CD4-positive, alpha-beta T cell treated with Interleukin-1 beta for 1 hour (primary cell): ENCODE results near the gene TMEM52.
"Not testable (repeated sequence)": the region's sequence is repeated elsewhere in the genome, so short reads cannot be mapped to it uniquely, and the experiment has no call there.

Experiments
- DNase-seq, 2 donors: peaks; one replicate each; pipeline ENCODE4 v3.0.0-alpha.2; 2020 to 2022

The TMEM52 gene

DNA sequence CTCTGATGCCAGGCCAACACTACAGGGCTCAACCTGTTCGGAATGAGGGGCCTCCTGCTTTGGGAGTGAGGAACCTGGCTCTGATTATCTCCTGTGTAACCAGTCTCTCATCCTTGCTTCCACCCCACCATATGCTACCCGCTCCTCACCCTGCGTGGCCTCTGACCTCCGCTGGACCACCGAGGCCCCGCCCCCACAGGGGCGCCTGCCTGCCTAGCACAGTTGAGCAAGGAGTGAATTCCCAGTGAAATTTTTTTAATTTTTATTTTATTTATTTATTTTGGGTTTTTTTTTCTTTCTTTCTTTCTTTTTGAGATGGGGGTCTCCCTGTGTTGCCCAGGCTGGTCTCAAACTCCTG, 26.3 kb downstream of the TMEM52 start:
- DNase-seq: no peak

DNA sequence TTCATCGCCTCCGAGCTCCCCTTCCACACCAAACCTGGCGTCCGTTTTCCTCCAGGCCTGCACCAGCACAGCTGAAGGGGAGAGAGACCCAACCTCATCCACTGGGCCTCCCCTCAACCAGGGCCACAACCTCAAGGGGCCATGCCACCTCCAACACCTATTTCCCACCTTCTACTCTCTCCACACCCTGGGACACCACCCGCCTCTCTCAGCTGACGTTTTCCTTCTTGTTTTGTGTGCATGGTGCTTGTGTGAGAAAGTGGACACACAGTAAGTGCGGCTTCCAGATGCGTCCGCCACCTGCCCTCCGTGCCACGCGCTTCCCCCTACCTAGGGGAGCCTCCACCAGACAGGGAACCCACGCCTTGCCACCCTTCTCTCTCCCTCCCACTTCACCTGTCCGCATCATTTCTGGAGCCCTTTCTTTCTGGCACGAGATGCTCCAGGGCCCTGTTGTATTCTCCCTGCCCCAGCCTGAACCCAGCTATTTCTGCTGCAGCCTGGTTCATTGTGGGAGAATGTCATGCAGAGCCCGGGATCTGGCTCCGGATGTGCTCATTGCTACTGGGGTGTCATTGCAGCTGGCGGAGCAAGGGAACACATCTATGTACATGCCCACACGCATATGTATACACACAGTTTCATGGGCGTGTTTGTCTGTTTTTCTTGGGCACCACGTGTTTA, 26.9 kb downstream of the TMEM52 start:
- DNase-seq: no peak

DNA sequence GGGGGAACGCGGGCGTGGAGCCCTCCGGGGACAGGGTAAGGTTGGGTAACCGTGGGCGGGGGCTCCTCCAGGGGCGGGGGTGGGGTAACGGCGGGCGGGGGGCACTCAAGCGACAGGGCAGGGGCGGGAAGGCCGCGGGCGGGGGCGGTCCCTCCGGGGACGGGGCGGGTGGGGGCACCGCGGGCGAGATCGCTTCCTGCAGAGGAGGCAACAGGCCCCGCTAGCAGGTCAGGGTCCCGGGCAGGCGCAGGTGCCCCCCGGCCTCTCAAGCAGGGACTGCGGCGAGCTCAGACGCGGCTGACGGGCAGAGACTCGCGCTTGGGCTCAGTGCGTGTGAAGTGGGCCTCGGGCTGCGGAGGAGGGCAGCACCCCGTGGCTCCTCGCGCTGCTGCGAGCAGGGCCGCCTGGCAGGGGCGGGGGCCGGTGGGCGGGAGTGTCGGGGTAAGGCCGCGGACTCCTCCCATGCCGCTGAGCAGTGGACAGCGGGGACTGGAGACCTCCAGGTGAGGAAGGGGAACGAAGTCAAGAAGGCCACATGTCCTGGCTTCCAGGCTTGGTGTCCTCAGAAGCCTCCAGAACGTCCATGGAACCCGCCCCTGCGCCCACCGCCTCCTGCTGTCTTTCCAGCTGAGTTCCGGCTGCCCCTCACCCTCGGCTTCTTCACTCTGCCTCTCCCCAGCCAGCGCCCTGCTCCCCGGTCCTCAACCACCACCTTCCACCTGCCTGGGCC, 27.6 kb downstream of the TMEM52 start:
- peak; percentile 74 to 85 for DNase-seq

DNA sequence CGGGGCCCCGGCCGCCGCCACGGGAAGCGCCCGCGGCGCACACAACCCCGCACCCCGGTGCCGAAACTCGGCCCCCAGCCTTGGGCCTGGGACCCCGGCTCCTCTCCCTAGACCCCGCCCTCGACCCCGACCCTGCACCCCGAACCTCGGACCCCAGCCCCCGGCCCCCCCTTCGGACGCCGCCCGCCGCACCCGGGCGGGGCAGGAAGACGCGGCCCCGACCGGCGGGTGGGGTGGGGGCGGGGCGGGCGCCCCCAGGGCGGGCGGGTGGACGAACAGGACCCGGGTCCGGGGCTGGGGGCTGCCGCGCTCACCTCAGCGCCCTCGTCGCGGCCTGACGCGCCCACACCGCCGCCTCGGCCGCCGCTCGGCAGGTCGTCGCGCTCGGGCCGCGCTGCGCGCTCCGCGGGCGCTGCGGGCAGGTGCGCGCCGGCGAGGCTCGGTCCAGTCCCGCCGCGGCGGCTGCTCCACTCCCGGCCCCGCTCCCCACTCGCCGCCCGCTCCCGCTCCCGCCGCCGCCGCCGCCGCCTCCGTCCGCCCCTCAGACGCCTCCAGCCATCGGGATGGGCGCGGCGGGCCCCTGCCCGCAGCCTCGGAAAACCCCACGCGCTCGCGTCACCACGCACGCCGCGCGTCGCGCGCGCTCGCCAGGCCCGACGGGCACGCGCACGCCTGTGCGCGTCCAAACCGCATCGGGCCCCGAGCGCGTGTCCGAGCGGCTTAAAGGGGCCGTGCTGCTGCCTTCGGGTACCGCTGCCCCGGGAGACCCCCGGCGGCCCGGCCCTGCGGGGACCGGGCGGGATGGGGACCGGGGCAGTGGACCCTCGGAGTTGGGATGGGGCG, 28.4 kb downstream of the TMEM52 start, which contains the start of gene GNB1:
Gene GNB1 (minus strand): TSS at position 582 of the 843 bp plus-strand sequence. CDS start 65,634 bp downstream, outside the sequence.
- DNase-seq: peak; percentile 91

DNA sequence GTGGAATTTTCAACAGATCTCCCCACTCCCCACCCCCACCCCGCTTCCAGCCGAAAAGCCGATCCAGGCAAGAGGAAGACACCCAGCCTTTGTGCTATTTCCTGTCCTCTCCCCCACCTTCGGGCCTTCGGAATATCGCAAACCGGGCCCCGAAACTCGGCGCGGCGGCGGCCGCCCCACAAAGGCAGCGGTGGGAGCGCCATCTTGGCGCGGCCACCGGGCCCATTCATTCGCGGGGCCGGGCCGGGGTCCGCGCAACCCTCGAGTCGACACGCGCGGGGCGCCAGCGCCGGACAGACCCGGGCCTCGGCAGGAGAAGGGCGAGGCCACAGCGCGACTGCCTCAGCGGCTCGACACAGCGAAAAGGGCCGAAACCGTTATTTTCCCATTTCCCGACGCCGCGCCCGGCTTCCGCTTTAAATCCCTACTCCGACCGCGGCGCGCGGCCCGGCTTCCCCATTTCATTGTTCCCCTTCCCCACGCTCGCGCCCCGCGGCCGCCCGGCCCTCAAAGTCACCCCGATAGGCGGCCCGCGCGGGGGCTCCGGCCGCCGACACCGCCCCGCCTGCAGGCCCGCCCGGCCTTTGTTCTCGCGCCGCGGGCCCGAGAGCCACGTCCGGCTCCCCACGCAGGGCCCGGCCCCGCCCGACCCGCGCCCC, 29.1 kb downstream of the TMEM52 start:
- DNase-seq: peak; percentile 50 to 65

DNA sequence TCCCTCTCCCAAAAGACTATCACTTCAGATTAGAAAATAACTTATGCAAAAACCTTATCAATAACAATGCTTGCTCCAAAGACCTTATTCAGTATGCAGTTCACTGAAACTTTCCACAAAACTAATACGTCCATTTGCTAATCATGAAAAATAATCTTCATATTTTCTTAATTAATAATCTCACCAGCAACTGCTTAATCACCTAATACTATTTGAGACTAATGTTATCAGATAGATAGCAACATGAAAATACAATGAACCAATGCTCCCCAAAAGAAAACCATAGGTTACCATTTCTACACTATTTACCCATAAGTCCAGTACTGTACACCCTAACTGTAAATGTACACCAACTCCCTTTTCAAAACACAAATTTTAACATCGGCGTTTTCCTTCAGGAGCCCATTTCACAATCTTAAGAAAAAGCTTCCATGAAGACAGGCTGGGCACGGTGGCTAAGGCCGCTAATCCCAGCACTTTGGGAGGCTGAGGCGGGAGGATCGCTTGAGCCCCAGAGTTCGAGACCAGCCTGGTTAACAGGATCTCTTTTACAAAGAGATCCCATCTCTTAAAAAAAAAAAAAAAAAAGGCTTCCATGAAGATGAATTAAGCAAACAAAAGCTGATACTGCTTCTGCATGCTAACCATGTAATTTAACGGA, 29.9 kb downstream of the TMEM52 start:
- DNase-seq: no peak

DNA sequence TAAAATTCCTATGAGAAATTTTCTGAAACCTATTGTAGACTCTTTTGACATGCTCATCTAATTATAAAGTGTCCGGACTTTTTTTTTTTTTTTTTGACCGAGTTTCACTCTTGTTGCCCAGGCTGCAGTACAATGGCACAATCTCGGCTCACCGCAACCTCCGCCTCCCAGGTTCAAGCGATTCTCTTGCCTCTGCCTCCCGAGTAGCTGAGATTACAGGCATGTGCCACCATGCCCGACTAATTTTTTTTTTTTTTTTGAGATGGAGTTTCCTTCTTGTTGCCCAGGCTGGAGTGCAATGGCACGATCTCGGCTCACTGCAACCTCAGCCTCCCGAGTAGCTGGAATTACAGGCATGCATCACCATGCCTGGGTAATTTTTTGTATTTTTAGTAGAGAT, 35.2 kb downstream of the TMEM52 start:
- DNase-seq: not testable (repeated sequence)

DNA sequence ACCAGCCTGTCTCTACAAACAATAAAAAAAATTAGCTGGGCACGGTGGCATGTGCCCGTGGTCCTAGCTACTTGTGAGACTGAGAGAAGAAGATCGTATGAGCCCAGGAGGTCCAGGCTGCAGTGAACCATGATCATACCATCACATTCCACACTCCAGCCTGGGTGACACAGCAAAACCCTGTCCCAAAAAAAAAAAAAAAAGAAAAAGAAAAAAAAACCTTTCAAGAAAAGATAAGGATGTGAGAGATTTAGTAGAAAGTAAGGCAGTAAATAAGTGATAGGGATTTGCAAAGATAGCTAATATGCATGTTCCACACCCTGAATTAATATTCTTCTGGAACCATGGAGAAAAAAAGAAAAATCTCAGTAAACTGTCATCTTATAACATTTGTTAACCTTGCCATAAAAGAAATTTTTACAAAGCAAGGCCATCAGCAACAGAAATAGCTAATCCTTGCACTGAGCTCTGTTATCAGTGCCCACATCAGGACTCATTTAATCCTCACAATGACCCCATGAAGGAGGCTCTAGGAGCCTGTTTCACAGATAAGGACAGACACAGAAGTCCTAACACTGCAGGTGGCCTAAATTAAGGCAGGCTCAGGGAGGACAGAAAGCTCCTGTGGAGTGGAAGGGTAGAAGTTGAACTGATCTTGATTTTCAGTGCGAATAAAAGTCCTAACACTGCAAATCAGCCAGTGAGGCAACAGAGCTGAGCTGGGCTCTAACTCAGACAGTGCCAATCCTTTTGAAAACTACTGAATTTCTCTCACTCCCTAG, 35.8 kb downstream of the TMEM52 start:
- DNase-seq: no peak

DNA sequence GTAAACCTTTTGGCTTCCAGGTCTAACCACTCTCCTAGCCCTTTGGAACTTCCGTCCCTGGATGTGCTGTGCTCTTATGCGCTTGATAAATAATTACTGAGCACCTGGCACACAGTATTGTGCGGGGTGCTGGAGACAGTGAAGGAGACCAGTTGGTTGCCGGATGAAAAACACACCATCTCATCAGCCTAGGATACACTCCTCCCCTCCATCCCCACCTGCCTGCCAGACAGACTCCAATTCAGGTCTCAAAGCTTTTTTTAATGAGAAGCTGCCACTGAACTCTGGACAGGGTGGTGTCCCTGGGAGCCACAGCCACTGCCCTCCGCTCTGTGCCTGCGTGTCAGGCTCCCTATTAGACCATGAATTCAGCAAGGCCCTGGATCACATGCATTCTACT, 37.4 kb downstream of the TMEM52 start:
- no peak for DNase-seq

DNA sequence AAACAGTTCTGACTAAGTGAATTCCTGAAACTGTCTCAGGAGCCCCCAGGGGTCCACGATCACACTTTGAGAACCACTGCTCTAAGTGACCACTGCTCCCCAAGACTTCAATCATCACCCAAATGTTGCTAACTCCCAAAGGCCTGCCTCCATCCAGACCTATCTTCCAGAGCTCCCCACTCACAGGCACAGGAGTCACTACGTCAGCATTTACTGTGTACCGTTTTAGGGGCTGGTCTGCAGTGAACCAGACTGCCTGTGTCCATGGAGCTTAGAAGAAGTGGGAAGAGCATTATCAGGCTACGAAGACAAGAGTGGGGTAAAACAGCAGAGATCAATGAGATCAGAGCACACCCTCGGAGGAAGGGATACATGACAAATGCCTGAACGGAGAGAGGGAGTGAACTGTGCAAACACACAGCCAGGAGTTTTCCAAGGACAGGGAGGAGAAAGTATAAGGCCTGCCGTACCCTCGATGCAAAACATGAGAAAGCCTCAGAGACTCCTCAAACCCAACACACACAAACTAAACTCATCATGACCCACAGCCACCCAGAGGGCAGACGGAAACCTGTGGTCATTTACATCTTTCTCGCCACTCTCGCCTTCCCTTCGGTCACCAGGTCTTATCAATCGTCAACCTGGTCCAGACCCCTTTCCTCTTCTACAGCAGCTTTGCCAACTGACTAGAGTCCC, 38.3 kb downstream of the TMEM52 start:
- no peak for DNase-seq

DNA sequence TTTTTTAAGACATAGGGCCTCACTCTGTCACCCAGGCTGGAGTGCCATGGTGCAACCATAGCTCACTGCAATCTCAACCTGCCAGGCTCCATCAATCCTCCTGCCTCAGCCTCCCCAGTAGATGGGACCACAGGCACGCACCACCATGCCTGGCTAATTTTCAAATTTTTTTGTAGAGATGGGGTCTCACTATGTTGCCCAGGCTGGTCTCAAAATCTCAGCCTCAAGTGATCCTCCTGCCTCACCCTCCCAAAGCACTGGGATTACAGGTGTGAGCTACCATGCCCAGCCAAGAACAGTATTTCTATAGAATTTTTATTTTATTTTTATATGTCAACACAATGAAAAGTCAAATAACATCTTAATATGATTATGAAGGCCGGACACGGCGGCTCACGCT, 39.1 kb downstream of the TMEM52 start:
- DNase-seq: no peak

DNA sequence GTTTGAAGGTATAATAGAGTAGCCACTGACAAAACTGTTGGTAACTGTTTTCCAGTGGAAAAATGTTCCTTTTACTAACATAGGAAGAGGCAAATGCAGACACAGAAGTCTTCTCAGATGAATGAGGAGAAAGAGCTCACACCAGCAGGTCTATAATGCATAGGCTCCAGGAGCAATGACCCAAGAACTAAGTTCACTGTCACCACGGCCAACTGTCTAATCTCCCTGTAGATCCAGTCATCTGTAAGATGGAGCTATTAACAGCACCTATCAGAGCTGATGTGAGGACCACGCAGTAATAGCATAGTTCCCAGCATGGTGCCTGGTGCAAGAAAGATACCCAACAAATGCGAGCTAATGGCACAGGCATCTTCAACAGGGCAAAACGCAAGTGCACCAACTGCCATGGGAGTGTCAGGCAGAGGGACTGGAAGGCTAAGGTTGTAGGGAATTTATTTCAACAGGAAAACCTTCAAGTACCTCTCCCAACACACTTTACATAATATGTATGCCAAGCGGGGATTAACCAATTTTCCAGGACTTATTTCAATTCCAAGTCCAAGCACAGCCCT, 41.1 kb downstream of the TMEM52 start:
- DNase-seq: no peak

DNA sequence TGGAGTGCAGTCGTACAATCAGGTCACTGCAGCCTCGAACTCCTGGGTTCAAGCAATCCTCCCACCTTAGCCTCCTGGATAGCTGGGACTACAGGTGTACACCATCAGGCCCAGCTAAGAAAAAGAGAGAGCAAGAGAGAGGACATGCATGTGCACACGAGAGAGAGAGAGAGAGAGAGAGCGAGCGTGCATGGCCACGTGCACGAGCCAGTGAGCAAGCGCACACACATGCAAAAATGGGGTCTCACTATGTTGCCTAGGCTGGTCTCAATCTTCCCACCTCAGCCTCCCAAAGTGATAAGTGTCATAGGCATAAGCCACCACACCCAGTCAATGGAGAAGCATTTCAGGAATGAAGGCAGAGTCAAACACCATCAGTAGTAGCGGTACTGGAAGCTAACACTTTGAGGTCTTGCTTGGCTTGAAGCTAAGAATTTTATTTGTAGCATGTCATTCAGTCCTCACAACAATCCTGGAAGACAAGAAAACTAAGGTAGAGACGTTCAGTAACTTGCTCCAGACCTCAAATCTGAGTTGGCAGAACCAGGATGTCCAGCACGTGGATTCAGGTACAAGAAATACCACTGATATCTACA, 42.6 kb downstream of the TMEM52 start:
- no peak for DNase-seq

DNA sequence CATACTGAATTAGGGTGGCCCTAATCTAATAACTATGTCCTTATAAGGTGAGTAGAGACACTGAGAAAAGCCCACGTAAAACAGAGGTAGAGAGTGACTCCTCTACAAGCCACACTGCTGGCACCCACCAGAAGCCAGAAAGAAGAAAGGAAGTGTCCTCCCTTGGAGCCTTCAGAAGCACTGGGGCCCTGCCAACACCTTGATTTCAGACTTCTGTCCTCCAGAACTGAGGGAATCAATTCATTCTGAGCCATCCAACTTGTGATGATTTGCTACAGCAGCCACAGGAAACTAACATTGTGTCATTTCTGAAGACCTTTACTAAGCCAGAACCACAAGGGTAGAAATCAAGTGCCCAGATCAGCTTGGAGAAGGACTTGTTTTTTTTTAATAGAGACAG, 43.1 kb downstream of the TMEM52 start:
- no peak for DNase-seq

DNA sequence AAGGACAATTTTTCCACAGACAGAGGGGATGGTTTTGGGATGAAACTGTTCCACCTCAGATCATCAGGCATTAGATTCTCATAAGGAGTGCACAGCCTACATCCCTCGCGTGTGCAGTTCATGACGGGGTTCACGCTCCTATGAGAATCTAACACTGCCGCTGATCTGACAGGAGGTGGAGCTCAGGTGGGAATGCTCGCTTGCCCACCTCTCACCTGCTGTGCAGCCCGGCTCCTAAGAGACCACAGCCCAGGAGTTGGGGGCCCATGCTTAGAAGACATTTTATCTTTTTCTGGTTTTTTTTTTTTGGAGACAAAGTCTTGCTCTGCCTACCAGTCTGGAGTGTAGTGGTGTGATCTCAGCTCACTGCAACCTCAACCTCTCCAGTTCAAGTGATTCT, 44.2 kb downstream of the TMEM52 start:
- no peak for DNase-seq

DNA sequence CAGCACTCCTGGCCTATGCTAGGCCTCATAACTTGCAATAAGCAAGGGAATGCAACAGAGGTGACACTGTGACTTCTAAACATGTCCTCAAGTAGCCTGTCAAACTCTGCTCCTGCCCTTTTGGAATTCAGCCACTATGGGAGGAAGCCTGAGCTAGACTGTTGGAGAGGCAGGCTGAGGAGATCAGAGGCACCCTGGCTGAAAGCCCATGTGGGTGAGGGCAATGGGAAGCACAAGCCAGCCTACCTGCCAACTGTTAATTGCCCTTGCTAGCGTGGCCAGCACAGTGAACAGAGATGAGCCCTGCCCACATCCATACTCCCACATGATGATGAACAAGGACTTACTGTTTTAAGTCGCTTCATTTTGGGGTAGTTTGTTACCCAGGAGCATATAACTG, 45.9 kb downstream of the TMEM52 start:
- no peak for DNase-seq

DNA sequence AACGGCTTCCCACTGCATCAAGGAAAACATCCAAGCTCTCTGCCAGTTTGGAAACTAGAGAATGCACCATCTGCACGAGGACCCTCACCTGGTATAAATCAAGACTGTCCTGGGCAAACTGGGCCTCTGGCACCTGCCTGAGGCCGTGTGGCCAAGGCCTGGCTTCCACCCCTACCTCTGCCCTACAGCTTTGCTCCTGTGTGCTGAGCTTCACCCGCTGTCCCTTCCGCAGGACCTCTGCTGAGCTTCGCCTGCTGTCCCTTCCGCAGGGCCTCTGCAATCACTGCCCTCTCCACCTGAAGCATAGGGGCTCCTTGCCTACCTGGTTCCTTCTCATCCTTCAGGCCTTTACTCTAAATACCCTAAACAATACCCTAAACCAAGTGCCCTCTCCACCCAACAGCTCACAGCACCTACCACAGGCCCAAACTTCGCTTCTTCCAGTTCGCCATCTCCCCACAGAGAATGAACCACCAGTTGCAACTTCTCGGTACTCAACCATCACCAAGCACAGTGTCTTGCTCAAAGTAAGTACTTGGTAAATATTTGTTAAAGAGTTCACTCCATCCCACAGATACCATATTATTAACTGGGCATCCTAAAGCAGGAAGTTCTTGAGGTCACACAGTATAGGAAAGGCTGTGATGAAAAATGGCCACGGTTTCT, 46.6 kb downstream of the TMEM52 start:
- no peak for DNase-seq

DNA sequence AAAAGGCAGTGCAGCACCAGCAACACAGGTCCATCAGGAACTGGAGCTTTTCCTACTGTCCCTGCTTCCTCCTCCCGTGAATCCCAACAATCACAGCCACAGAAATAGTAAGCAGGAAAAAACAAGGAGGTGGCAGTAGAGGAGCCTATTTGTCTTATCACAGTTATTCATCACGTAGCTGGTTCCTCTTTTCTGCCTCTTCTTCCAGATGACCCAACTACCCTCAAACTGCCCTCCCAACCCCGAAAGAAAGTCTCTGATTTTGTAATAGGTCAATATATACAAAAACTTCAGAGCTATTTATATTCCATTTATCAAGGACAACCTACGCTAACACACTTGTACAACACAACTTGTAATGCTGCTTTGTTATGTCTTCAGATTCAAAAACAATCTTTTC, 49.6 kb downstream of the TMEM52 start:
- no peak for DNase-seq
